ENCODE results near the gene TMEM72.

Gene TMEM72

DNA sequence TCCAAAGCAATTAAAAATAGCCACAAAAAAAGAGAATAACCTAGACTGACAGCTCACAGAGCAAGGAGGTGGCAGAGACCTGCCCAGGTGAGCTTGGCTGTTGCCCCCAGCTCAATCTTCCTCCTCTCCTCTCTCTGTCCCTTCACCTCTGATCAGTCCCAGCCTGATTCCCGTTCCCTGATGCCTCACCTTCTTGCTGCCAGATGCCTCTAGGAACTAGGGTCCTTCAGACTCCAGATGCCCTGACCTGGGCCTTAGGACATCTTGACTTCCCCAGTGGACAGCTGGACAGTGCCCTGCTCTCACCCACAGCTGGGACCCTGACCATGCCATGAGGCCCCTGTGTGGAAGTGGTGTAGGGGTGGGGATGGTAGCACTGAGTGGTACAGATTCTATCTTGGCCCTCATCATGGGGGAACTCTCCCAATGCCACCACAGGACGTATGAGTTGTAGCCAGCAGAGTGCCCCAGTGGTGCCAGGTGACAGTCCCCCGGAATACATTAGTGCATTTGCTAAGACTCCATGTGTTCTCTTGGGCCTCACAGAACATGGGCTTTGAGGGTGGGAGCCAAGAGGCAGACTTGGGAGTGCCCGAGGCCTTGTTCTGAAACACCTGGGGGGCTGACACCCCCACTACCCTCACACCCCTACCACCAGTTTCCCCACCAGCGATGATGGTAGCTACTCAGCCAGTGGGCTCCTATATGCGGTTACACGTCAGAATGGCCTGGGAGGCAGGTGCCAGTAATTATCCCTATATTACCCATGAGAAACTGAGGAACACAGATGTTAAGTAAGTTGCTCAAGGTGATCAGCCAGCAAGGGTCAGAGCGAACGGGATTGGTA lies 65.4 kb downstream of the TMEM72 start:
- Histone ChIP-seq H3K27ac (no peak overlapping the region), H3K4me3 (no peak overlapping the region), H3K9ac (ENCODE audit: insufficient read length) (no peak overlapping the region), H3K9me3 (ENCODE audit: low read depth, low read length) (no peaks in the 10 kb centered on the region), H3K36me3 (ENCODE audit: insufficient read depth, low read length) (no peaks in the 10 kb centered on the region)
- no peak for TF ChIP-seq EZH2 (IDR thresholded peaks at IDR 0.05)
- no peak for TF ChIP-seq FOXP2 (optimal IDR thresholded peaks at IDR 0.05; ENCODE audit: control extremely low read depth, extremely low read length, insufficient read depth)
- TF ChIP-seq POLR2AphosphoS5 (IDR thresholded peaks at IDR 0.05; ENCODE audit: borderline replicate concordance, low read depth, low read length): no peak
- no peak for DNase-seq (ENCODE audit: low read depth, low spot score)

DNA sequence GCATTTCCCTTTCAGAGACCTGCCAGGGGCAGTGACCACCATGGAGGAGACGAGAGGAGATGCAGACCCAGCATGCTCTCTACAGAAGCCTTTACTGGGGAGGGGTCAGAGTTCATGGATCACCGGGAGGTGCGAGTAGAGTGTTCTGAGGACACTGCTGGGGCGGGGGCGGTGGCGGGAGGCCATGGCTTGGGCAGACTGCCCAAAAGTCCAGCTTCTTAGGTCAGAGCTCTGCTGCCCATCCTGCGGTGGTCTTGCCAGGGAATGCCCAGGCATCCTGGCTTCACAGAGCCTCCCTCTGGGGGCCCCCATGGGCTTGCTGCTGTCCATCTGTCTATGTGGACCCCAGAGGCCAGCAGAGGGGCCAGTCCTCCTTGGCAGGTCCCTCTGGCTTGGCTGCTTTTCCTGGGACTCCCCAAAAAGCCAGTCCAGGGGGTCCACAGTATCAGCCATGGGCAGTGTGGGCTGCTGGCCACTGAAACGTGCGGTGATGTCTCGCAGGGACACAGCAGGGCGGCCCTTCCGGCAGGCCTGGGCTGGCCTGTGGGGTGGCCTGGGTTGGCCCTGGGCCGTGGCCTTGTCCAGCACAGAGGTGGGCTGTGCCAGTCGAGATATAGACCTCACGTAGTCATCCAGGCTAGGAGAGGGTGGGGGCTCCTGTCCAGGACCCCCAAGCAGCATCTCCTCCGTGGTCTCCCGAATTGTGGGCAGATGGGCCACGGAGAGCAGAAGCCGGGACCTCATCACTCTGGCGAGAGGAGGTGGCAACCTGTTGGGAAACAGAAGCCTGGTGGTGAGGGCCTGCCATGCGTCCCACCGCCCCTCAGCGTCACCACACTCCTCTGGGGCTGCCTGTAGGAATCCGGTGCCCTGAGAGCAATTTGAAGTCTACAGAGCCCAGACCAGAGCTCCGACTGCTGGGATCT lies 66.4 kb downstream of the TMEM72 start:
- no peak overlapping the region for H3K9ac ChIP-seq (ENCODE audit: insufficient read length)
- no peaks in the 10 kb centered on the region for H3K9me3 ChIP-seq (ENCODE audit: low read depth, low read length)
- TF ChIP-seq FOXP2 (optimal IDR thresholded peaks at IDR 0.05; ENCODE audit: control extremely low read depth, extremely low read length, insufficient read depth) (no peak), POLR2AphosphoS5 (IDR thresholded peaks at IDR 0.05; ENCODE audit: borderline replicate concordance, low read depth, low read length) (no peak), EZH2 (IDR thresholded peaks at IDR 0.05) (no peak)
- H3K36me3 ChIP-seq (ENCODE audit: insufficient read depth, low read length): no peaks in the 10 kb centered on the region
- no peak overlapping the region for H3K27ac ChIP-seq
- no peak overlapping the region for H3K4me3 ChIP-seq
- no peak for DNase-seq (ENCODE audit: low read depth, low spot score)

DNA sequence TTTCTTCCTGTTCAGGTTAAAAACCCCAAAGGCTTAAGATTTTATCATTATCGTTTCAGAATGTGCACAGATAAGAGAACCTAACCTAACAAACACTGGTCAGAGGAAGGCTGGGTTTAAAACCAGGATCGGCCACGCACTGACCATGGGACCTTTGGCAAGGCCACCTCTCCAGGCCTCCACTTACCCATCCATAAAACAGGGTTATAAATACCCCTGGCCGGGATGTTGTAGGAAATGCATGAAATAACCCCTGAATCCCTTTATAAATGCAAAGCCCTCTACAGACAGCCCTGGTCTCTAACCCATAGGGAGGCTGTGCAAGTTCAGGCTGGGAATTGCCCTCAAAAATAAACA lies 67.1 kb downstream of the TMEM72 start:
- H3K9ac ChIP-seq (ENCODE audit: insufficient read length): no peak overlapping the region
- no peaks in the 10 kb centered on the region for H3K9me3 ChIP-seq (ENCODE audit: low read depth, low read length)
- no peak overlapping the region for H3K4me3 ChIP-seq
- no peak for TF ChIP-seq POLR2AphosphoS5 (IDR thresholded peaks at IDR 0.05; ENCODE audit: borderline replicate concordance, low read depth, low read length)
- TF ChIP-seq EZH2 (IDR thresholded peaks at IDR 0.05): no peak
- no peak for TF ChIP-seq FOXP2 (optimal IDR thresholded peaks at IDR 0.05; ENCODE audit: control extremely low read depth, extremely low read length, insufficient read depth)
- H3K36me3 ChIP-seq (ENCODE audit: insufficient read depth, low read length): no peaks in the 10 kb centered on the region
- DNase-seq (ENCODE audit: low read depth, low spot score): no peak
- no peak overlapping the region for H3K27ac ChIP-seq

DNA sequence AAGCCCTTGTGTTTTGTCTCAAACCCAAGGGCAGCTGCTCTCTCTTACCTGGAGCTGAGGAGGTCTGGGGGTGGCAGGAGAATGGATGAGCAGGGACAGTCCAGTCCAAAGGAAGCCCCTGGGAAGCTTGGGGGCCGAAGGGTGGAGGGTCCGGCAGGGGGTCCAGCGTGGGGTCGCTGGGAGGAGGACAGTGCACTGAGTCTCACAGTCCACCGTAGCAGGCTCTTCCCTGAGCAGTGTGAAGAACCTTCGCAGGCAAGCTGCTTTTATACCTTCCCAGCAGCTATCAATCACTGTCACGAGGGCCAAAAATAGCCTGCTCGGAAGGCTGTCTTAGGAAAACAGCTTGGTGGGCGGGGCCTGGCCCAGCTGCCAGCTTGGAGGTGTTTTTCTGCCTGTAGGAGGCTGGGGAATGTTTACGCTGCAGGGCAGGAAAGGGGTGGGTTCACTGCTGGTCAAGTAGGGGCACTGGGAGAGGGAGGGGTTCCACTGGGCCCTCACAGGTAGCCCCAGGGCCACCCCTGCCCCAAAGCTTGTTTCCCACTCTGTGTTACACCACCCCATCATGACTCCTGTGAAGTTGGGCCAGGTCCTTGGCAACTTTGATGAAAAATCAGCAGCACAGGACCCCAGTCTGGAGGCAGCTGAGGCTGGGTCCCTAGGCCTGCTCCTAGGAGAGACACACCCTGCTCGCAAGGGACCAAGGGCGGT lies 67.6 kb downstream of the TMEM72 start, which contains the start of gene DEPP1:
Gene DEPP1, minus strand, starts transcription at position 240 of the 711 bp plus-strand sequence. CDS start 779 bp downstream, outside the sequence.
- no peak for DNase-seq (ENCODE audit: low read depth, low spot score)
- no peak for TF ChIP-seq POLR2AphosphoS5 (IDR thresholded peaks at IDR 0.05; ENCODE audit: borderline replicate concordance, low read depth, low read length)
- no peak for TF ChIP-seq FOXP2 (optimal IDR thresholded peaks at IDR 0.05; ENCODE audit: control extremely low read depth, extremely low read length, insufficient read depth)
- no peak for TF ChIP-seq EZH2 (IDR thresholded peaks at IDR 0.05)
- Histone ChIP-seq H3K4me3 (no peak within 1 kb of the TSS), H3K36me3 (ENCODE audit: insufficient read depth, low read length) (no peaks in the 10 kb centered on the region), H3K9ac (ENCODE audit: insufficient read length) (no peak within 1 kb of the TSS), H3K9me3 (ENCODE audit: low read depth, low read length) (no peaks in the 10 kb centered on the region), H3K27ac (no peak within 1 kb of the TSS)

DNA sequence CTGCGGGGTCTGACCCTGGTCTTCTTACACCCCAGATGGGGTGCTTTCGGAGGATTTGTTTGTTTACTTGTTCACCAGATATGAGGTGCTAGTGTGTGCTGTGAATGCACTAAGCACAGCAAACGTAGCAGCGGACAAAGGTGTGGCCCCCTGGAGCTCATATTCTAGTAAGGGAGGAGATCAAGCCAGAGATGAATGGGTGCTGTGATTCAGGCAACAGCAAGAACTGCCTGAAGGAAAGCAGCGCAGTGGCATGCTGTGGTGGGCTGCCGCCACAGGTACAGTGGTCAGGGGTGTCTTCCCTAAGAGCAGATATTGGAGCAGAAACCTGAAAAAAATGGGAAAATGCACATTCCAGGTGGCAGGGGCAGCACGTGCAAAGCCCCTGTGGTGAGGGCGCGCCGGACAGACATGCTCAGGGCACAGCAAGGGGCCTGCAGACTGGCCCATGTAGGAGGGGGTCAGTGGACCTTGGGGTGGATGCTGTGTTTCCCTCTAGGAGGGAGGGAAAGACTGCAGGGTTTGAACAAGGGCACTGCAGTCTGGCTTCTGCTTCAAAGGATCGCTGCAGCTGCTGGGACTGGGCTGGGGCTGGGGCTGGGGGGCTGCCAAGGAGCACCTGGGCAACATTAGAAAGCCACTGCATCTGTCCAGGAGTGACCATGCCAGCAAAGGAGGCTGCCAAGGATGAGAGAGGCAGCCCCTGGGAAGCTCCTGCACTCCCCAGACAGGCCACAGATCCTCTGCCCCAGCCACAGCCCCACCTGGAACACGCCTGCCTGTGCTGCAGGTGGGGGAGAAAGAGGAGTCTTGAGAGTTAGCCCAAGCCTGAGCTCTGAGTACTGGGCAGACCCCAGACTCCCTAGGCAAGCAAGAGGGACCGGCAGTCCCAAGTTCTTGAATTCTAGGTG lies 68.4 kb downstream of the TMEM72 start:
- Histone ChIP-seq H3K27ac (no peak overlapping the region), H3K36me3 (ENCODE audit: insufficient read depth, low read length) (no peaks in the 10 kb centered on the region), H3K9me3 (ENCODE audit: low read depth, low read length) (no peaks in the 10 kb centered on the region), H3K4me3 (no peak overlapping the region), H3K9ac (ENCODE audit: insufficient read length) (no peak overlapping the region)
- DNase-seq (ENCODE audit: low read depth, low spot score): no peak
- TF ChIP-seq POLR2AphosphoS5 (IDR thresholded peaks at IDR 0.05; ENCODE audit: borderline replicate concordance, low read depth, low read length) (no peak), EZH2 (IDR thresholded peaks at IDR 0.05) (no peak), FOXP2 (optimal IDR thresholded peaks at IDR 0.05; ENCODE audit: control extremely low read depth, extremely low read length, insufficient read depth) (no peak)

DNA sequence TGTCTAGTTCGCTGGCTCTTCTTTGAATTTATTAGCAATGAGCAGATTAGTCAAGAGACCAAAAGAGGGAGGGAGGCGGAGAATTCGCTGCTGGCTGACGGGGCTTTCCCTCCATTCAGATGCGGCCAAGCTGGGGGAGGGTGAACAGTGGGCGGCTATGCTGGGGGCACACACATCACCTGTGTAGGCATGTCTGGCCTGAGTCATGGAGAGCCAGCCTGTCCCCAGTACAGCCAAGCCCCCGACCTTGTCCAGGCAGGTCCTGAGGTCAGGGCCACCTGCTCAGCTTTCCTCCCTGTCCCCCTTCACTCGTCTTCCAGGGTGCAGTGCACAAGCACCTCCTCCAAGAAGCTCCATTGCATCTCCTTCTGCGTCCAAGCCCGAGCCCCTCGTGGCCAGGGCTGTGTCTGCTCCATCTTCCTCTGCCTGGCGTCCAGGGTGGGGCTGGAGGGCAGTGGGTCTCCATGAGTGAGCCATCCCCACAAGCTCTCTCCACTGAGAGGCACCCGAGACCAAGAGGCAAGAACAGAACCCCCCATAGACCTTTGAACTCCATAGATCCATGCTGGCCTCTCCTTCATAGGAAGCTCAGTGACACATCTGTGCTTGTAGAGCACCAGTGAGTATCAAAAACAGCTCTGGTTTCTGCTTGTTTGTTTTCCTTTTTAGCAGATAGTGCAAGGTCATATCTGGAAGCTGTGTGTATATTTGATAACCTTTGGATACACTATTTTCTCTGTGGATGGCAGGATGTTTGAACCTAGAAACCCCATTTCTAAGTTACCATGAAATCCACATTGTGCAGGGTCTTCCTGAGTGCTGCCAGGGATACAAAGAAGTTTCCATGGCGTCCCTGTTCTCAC lies 69.4 kb downstream of the TMEM72 start:
- no peak for DNase-seq (ENCODE audit: low read depth, low spot score)
- no peak for TF ChIP-seq FOXP2 (optimal IDR thresholded peaks at IDR 0.05; ENCODE audit: control extremely low read depth, extremely low read length, insufficient read depth)
- TF ChIP-seq EZH2 (IDR thresholded peaks at IDR 0.05): no peak
- TF ChIP-seq POLR2AphosphoS5 (IDR thresholded peaks at IDR 0.05; ENCODE audit: borderline replicate concordance, low read depth, low read length): no peak
- Histone ChIP-seq H3K36me3 (ENCODE audit: insufficient read depth, low read length) (no peaks in the 10 kb centered on the region), H3K9ac (ENCODE audit: insufficient read length) (no peak overlapping the region), H3K4me3 (no peak overlapping the region), H3K9me3 (ENCODE audit: low read depth, low read length) (no peaks in the 10 kb centered on the region), H3K27ac (no peak overlapping the region)
